ENCODE measurements around the gene KCTD10.

DNA sequence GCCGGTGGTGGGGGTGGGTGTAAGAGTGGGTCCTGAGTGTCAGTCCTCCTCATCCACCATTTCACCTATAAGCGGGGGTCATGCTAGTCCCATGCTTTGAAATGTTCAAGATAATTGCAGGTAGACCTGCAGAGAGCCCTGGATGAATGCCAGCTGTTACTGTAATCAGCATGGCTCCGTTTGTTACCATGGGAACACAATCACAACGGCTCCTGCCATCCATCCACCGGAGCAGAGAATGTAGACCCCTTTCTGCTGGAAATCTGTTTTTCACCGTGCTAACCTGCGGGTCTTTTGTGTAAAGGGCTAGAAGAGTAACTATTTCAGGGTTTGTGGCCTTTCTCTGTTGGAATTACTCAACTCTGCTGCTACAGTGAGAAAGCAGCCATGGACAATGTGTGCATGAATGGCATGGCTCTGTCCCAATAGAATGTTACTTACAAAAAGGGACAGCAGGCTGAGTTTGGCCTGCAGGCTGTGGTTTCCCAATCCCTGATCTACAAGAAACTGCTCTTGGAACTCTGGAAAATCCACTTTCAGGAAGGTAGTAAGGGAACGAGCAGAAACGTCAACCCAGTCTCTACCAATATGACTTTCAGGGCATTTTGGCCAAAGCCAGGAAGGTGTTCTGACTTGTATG, 36.1 kb downstream of the KCTD10 start:
- TF ChIP-seq EZH2phosphoT487 (IDR thresholded peaks at IDR 0.05; ENCODE audit: low read depth): no peak
- TF ChIP-seq, protein P1, sequence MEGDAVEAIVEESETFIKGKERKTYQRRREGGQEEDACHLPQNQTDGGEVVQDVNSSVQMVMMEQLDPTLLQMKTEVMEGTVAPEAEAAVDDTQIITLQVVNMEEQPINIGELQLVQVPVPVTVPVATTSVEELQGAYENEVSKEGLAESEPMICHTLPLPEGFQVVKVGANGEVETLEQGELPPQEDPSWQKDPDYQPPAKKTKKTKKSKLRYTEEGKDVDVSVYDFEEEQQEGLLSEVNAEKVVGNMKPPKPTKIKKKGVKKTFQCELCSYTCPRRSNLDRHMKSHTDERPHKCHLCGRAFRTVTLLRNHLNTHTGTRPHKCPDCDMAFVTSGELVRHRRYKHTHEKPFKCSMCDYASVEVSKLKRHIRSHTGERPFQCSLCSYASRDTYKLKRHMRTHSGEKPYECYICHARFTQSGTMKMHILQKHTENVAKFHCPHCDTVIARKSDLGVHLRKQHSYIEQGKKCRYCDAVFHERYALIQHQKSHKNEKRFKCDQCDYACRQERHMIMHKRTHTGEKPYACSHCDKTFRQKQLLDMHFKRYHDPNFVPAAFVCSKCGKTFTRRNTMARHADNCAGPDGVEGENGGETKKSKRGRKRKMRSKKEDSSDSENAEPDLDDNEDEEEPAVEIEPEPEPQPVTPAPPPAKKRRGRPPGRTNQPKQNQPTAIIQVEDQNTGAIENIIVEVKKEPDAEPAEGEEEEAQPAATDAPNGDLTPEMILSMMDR (IDR thresholded peaks at IDR 0.05; ENCODE audit: low read depth, low read length): no peak

Measured in OCI-LY3 (cell line).